Panc1 (cell line): ENCODE results near the gene WDR70.

Source experiments
- POLR2AphosphoS5 ChIP-seq: IDR thresholded peaks from 2 replicates; pipeline ENCODE4 v1.6.1; 2012; ENCODE audit warnings: mild to moderate bottlenecking, low read depth, low read length, moderate library complexity
- TCF7L2 ChIP-seq: IDR thresholded peaks from 2 replicates; pipeline ENCODE4 v1.6.1; 2011; ENCODE audit warnings: mild to moderate bottlenecking, low read depth, low read length, inconsistent platforms
- TF ChIP-seq, protein P1 (sequence below): fragments of 450-650 bp; IDR thresholded peaks from 2 replicates; pipeline ENCODE4 v1.5.1; 2017; ENCODE audit warnings: mild to moderate bottlenecking

DNA sequence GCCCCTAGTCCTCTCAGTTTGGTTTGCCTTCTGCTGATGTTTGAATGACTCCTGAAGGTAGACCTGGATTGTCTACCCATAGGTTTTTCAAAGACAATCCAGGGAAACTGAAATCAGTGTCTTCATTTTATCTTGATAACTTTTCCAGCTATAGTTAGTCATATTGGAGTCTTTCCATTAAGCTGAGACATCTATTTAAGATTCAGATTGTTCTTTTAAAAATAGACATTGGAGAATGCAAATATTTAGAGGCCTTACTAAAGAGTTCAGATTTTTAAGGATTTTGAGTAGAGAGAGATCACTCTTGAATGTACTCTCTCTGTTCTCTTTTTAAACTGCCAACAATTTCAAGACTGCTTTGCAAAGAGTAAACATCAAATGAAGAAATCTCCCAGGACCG lies 391.7 kb downstream of the WDR70 start:
- TF ChIP-seq, protein P1, sequence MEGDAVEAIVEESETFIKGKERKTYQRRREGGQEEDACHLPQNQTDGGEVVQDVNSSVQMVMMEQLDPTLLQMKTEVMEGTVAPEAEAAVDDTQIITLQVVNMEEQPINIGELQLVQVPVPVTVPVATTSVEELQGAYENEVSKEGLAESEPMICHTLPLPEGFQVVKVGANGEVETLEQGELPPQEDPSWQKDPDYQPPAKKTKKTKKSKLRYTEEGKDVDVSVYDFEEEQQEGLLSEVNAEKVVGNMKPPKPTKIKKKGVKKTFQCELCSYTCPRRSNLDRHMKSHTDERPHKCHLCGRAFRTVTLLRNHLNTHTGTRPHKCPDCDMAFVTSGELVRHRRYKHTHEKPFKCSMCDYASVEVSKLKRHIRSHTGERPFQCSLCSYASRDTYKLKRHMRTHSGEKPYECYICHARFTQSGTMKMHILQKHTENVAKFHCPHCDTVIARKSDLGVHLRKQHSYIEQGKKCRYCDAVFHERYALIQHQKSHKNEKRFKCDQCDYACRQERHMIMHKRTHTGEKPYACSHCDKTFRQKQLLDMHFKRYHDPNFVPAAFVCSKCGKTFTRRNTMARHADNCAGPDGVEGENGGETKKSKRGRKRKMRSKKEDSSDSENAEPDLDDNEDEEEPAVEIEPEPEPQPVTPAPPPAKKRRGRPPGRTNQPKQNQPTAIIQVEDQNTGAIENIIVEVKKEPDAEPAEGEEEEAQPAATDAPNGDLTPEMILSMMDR = no peak
- TF ChIP-seq TCF7L2 (no peak), POLR2AphosphoS5 (no peak)
